ENCODE measurements around the gene EZR. TPM values are rescaled to one million over a fixed set of nuclear protein-coding genes. Genes with fewer than 3 reads are reported as not detected.

EZR gene
- polyA plus RNA-seq, 3 donors, result 68.1 to 95.8 (median 86.3) TPM

DNA sequence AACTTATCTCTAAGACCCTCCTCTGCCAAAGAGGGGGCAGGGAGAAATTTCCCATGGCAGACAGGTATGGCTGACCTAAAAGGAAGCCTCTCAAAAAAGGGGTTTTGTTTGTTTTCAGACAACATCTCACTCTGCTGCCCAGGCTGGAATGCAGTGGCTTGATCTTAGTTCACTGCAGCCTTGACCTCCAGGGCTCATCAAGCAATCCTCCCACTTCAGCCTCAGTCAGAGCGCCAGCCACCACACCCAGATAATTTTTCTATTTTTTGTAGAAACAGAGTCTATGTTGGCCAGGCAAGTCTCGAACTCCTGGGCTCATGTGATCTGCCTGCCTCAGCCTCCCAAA is 3.8 kb downstream of the EZR start:
- Histone ChIP-seq H3K4me2 (replicated peaks; ENCODE audit: extremely low read depth, low read length, poor library complexity, severe bottlenecking) (peak overlapping the region; percentile 27), H3K79me2 (ENCODE audit: insufficient read depth, low read length) (peaks cover 76% of the 10 kb centered on the region), H3K4me3 (replicated peaks in 1 of 3; ENCODE audit: low read depth in 2 of 3, low read length in 3 of 3) (no peak overlapping the region), H4K20me1 (ENCODE audit: insufficient read depth, low read length) (peaks cover 74% of the 10 kb centered on the region), H3K4me1 (ENCODE audit: control insufficient read depth in 1 of 2, insufficient read depth in 2 of 2, low read length in 2 of 2) (peaks cover 51 to 73% of the 10 kb centered on the region in 2 donors), H2AFZ (ENCODE audit: insufficient read depth, low read depth, low read length, poor library complexity, severe bottlenecking) (no peak overlapping the region), H3K9ac (ENCODE audit: insufficient read depth, low read length, poor library complexity, severe bottlenecking) (no peak overlapping the region), H3K36me3 (replicated peaks in 1 of 2; ENCODE audit: control insufficient read depth in 1 of 2, insufficient read depth in 2 of 2, low read length in 2 of 2) (peaks cover under 1 to 28% of the 10 kb centered on the region in 2 donors), H3K27me3 (ENCODE audit: control insufficient read depth in 2 of 2, insufficient read depth in 2 of 2, low read length in 2 of 2) (no peaks in the 10 kb centered on the region), H3K27ac (ENCODE audit: low read depth in 1 of 2, low read length in 2 of 2) (no peak overlapping the region), H3K9me3 (replicated peaks in 1 of 2; ENCODE audit: control insufficient read depth in 1 of 2, insufficient read depth in 1 of 2, low read length in 2 of 2) (no peaks in the 10 kb centered on the region)
- TF ChIP-seq, protein P1, sequence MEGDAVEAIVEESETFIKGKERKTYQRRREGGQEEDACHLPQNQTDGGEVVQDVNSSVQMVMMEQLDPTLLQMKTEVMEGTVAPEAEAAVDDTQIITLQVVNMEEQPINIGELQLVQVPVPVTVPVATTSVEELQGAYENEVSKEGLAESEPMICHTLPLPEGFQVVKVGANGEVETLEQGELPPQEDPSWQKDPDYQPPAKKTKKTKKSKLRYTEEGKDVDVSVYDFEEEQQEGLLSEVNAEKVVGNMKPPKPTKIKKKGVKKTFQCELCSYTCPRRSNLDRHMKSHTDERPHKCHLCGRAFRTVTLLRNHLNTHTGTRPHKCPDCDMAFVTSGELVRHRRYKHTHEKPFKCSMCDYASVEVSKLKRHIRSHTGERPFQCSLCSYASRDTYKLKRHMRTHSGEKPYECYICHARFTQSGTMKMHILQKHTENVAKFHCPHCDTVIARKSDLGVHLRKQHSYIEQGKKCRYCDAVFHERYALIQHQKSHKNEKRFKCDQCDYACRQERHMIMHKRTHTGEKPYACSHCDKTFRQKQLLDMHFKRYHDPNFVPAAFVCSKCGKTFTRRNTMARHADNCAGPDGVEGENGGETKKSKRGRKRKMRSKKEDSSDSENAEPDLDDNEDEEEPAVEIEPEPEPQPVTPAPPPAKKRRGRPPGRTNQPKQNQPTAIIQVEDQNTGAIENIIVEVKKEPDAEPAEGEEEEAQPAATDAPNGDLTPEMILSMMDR (IDR thresholded peaks at IDR 0.05), result no peak
- Mint-ChIP-seq H3K27me3 (ENCODE audit: low read depth in 3 of 3) (no peaks in the 10 kb centered on the region), H3K36me3 (peaks cover 54 to 60% of the 10 kb centered on the region in 2 donors), H3K27ac (no peak overlapping the region), H3K9me3 (peaks cover 0 to 3% (median 0%) of the 10 kb centered on the region in 7 donors), H3K4me1 (peaks cover 70% of the 10 kb centered on the region), H3K4me3 (peak overlapping the region in 1 of 2 donors; percentile 100)
- 80% methylated on average over 2 of the region's 2 CpGs for WGBS (ENCODE audit: insufficient coverage)
- no peak for DNase-seq
- intact Hi-C loops (cut with micrococcal nuclease), result loop anchor here (5.0 kb wide), 2 partner anchors 37 to 57 kb away; no protein-coding TSS in a partner anchor

DNA sequence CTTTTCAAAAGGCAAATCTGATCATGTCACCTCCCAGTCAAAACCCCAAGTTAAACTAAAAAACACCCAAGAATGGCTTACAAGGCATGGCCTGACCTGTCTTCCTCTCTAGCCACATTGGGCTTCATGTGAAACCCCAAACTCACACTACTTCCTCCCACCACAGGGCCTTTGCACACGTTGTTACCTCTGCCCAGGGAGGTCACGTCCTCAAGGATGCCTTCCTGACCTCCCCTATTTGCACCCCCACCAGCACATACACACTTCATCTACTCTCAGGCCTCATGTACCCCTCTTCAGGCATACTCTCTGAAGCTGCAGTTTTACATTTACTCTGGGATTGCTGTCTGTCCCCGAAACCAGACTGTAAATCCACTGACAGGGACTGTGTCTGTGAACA is 6.1 kb downstream of the EZR start:
- intact Hi-C loops (cut with micrococcal nuclease), result no loop called here
- H3K4me2 ChIP-seq (replicated peaks; ENCODE audit: extremely low read depth, low read length, poor library complexity, severe bottlenecking), result no peak overlapping the region
- Mint-ChIP-seq H3K27me3 (ENCODE audit: low read depth in 3 of 3) (no peaks in the 10 kb centered on the region), H3K36me3 (peaks cover 76 to 81% of the 10 kb centered on the region in 2 donors), H3K4me3 (peak overlapping the region; percentile 29 to 63), H3K4me1 (peaks cover 79% of the 10 kb centered on the region), H3K9me3 (peaks cover 0 to 3% (median 0%) of the 10 kb centered on the region in 7 donors), H3K27ac (peak overlapping the region in 6 of 7 donors; percentile 23 to 85 (median 72))
- no peak for DNase-seq
- no peaks in the 10 kb centered on the region for H3K27me3 ChIP-seq (ENCODE audit: control insufficient read depth in 2 of 2, insufficient read depth in 2 of 2, low read length in 2 of 2)
- H3K9me3 ChIP-seq (replicated peaks in 1 of 2; ENCODE audit: control insufficient read depth in 1 of 2, insufficient read depth in 1 of 2, low read length in 2 of 2), result no peaks in the 10 kb centered on the region
- WGBS (ENCODE audit: insufficient coverage), result 82% methylated on average over 3 of the region's 3 CpGs
- H3K79me2 ChIP-seq (ENCODE audit: insufficient read depth, low read length), result peaks cover 99% of the 10 kb centered on the region
- peak overlapping the region in 1 of 2 donors; percentile 50 for H3K27ac ChIP-seq (ENCODE audit: low read depth in 1 of 2, low read length in 2 of 2)
- peaks cover 15 to 51% of the 10 kb centered on the region in 2 donors for H3K36me3 ChIP-seq (replicated peaks in 1 of 2; ENCODE audit: control insufficient read depth in 1 of 2, insufficient read depth in 2 of 2, low read length in 2 of 2)
- H3K4me1 ChIP-seq (ENCODE audit: control insufficient read depth in 1 of 2, insufficient read depth in 2 of 2, low read length in 2 of 2), result peaks cover 49 to 74% of the 10 kb centered on the region in 2 donors
- peaks cover 97% of the 10 kb centered on the region for H4K20me1 ChIP-seq (ENCODE audit: insufficient read depth, low read length)
- peak overlapping the region in 1 of 3 experiments; percentile 7 for H3K4me3 ChIP-seq (replicated peaks in 1 of 3; ENCODE audit: low read depth in 2 of 3, low read length in 3 of 3)
- H3K9ac ChIP-seq (ENCODE audit: insufficient read depth, low read length, poor library complexity, severe bottlenecking), result no peak overlapping the region
- no peak overlapping the region for H2AFZ ChIP-seq (ENCODE audit: insufficient read depth, low read depth, low read length, poor library complexity, severe bottlenecking)
- TF ChIP-seq, protein P1 (IDR thresholded peaks at IDR 0.05), result no peak
